DMS153 treated with DMSO at 0.1 percent for 48 hours (cell line): ENCODE measurements around the gene PPIL1.
"Not testable (repeated sequence)": the region's sequence is repeated elsewhere in the genome, so short reads cannot be mapped to it uniquely, and the experiment has no call there.

Experiments used
- DNase-seq: peaks from one replicate; lab custom pipeline; 2025; ENCODE audit not compliant: unreplicated experiment; lab: John Stamatoyannopoulos, UW

Gene PPIL1

DNA sequence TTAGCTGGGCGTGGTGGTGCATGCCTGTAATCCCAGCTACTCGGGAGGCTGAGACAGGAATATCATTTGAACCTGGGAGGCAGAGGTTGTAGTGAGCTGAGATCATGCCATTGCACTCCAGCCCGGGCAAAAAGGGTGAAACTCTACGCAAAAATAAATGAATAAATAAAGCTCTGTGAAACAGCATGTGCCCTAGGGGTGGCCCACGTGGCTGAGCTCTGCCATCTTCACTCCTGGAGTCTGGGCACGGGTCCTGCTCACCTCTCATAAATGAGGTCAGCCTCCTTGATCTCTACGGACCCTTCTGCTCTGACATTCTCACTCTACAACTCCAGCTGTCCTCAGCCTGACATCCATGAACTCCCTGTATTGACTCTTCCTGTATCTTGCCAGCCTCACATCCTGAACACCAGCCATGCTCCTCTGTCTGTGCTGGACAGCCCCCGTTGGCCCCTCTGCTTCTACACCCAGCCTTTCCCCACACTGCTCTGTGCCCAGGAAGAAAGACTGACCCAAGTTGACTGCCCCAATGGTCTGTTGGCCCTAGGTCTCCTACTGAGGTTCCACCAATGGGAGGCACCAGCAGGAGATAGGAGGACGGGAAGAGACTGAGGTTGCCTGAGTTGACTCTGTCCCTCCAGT lies 57.3 kb downstream of the PPIL1 start:
- no peak for DNase-seq

DNA sequence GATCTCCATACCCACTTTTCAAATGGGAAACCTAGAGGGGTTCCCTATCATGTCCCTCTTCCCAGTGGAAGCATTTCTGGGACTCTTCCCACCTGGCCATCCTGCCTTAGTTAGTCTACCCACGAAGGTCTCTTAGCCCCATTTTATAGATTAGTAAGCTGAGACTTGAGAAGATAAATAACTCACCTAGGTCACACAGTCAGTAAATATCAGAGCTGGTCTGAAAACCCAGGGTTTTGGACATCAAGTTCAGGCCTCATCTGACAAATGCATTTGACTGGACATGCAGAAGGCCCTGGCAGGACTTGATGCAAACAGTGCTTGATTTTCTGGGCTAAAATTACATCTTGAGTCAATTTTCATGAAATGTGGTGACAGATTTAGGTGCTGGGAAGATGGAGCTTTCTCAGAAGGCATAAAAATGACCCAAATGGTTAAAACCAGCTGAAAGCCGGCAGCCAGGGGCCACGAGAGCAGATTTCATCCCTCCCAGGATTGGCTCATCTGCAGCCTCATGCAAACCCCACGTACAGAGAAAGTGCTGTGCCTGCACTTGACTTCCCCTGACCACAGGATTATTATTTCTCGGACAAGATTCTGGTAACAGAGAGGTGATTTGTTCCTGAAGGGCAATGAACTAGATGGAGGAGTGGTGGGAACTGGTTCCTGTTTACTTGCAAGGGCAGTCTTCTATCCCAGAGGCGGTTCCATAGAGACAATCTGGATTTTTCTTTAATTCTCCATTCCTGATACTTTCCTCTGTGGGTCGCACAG lies 58.5 kb downstream of the PPIL1 start:
- DNase-seq = no peak

DNA sequence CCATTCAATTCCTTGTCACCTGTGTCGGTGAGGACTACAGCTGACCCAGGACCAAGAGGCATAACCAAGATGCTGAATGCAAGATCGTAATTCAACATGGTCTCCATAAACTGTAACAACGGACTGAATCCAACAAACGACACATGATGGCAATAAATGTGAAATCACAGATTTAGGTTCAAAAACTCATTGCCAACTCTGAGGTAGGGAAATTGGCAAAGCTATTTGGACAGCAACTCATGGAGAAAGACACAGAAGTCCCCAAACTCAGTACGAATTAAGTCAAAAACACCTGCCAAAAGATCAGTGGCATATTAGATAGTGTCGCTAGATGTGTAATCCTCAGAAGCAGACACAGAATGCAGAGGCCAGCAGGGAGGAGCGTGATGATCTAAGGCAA lies 60.4 kb downstream of the PPIL1 start:
- DNase-seq = no peak

DNA sequence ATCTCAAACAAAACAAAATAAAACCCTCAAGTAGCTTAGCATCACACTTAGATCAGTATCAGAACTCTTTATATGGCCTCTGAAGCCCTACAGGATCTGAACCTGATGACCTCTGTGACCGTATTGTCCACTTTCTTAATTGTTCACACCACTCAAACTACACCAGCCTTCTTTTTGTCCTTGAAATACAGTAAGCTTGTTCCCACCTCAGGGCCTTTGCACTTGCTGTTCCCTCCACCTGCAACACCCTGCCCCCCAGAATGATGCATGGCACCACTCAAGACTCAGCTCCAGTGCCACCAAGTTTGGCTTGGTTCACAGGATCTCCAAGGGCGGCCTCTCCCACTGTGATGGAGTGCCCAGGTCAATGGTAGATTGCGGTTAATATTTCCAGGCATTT lies 61.1 kb downstream of the PPIL1 start:
- no peak for DNase-seq

DNA sequence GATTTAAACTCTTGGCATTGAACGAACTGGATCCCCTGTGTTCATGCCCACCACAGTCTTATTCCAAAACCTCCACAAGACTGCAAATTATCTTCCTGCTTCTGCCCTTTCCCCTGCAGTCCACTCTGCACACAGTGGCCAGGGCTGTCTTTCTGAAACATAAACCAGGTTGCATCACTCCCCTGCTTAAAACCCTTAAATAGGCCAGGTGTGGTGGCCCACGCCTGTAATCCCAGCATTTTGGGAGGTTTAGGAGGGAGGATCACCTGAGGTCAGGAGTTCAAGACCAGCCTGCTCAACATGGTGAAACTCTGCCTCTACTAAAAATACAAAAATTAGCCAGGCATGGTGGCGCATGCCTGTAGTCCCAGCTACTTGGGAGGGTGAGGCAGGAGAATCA lies 61.6 kb downstream of the PPIL1 start:
- not testable (repeated sequence) for DNase-seq

DNA sequence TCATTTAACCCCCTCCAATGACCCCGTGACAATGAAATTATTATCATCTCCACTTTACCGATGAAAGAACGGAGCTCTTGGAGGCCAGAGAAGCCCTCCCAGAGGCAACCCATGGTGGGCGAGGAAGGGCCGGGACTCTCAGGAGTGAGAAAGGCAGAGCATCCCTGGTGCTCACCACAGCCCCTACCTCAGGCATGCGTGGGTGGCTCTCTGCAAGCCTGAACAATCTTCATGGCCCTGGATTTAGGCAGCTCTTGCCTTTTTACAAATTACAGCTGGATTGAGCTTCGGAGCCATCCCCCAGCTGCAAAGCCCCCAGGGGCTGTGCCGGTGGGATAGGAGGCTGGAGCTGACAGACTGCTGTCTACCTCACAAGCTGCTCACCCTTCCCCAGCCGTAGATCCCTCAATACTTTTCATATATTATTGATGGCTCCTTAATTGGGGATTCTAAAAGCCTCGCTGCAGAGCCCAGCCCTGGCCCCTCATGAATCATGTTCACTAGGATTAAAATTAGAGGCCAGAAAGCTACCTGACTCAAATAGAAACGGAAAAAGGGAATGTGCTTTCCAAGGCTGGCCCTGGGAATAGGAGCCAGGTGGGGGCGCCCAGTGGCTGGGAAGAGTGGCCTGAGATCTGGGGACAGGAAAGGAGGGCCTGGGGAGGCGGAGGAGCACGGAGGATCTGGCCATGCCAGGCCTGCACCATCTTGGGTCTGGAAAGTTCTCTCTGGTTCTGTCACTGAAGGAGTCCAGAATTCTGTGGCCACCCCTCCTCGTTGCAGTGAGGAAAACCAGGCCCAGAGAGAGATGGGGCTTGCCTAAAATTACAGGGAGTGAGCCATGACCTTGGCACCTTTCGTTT lies 64.4 kb downstream of the PPIL1 start:
- no peak for DNase-seq

DNA sequence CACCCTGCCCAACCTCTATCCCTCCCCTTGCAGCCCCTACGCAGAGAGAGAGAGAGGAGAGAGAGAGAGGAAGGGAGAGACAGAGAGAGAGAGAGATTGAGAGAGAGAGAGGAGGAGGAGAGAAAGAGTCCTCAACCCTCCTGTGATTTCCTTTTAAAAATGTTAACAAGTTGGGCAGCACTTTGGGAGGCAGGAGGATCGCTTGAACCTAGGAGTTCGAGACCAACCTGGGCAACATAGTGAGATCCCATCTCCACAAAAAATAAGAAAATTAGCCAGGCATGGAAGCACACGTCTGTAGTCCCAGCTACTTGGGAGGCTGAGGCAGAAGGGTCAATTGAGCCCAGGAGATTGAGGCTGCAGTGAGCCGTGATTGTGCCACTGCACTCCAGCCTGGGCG lies 65.4 kb downstream of the PPIL1 start:
- no peak for DNase-seq

DNA sequence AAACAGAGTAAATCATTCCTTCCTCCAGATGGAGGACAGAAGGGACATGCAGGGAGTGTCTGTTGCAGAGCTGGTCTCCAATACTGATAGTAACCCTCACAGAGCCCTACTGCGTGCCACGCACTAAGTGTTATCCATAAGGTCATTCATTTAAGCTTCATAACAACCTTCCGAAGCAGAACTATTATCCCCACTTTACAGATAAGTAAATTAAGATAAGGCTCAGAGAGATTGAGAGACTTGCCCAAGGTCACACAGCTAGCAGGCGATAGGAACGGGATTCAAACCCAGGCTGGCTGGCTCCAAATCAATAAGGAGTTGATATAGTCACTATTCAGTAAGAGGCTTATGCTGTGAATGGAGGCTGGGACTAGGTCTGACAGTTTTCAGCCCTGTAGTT lies 66.0 kb downstream of the PPIL1 start:
- DNase-seq = no peak

DNA sequence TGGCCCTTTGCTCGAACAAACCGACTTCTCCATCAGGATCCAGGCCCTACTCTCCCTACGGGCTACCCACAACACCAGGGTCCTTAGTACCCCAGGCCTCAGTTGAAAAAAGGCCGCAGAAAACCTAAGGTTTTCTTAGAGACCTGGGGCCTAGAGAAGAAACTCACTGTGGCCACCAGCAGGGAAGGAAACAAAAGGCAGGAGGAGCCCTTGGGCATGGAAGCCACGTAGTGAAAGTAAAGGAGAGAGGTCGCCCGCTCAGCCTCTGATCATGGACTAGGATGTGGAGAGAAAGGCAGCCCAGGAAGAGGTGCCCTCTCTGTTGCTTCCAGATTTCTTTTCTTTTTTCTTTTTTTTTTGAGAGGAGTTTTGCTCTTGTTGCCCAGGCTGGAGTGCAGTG lies 66.9 kb downstream of the PPIL1 start:
- no peak for DNase-seq

DNA sequence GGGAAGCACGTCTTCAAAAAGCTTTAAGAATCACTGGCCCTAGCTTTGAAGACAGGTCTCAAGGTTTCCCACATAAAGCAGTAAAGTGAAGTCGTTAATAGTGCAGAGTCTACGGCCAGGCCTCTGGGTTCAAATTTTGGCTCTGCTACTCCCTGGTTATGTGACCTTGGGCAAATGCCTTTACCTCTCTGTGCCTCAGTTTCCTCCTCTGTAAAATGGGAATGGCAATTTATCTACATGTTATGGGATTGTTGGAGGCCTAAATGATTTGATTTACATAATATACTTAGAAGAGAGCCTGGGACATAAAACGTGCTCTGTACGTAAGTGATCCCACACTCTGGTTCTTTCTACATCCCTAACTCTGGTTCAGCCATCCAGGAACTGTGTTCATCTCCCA lies 67.5 kb downstream of the PPIL1 start:
- DNase-seq = no peak

DNA sequence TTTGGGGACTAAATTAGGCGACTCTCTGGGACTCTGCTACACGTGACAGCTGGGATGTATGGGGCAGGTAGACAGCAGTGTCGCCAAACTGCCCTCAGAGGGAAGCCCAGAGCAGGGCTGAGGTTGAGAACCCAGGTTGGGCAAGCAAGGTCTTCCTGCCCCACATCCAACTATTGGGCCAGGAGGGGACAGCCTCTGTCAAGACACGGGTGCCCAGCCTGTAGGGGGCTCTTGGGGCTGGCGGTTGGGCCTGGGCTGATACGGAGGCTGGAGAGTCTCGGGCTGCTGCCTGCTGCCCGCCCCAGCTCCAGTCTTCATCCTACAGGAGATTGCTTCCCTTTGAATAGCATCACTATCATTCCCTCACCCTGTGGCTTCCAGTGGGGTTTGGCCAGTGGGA lies 68.7 kb downstream of the PPIL1 start:
- no peak for DNase-seq

DNA sequence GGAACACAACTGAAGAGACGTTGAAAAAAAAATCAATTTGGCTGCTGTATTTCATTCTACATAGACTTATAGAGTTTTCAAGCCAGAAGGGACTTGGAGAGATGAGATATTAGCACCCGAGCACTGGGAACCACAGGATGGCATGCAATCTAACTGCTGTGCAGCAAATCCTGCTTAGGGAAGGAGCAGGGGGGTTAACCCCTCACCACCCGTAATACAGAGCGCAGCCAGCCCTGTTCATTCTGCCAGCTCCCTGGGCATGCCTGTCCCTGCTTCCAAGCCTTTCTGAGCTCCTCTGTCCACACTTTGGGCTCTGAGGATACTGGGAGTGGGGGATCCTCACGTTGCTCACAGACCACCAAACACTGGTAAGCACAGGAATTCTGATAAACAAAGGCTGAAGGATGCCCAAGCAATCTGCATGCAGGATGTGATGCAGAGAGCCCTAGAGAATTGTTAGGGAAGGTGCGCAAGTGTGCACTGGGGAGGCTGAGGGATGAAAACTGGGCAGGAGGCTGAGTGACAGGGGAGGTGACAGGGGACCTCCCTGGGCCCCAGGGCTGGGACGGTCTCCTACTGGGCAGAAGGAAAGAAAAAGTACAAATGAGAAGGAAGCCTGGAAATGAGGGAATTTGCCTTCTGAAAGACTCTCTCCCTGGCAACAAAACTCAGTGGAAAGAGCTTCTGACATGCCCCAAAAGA lies 69.4 kb downstream of the PPIL1 start:
- DNase-seq = no peak
